Measurements from ENCODE around the gene ZNF107.

DNA sequence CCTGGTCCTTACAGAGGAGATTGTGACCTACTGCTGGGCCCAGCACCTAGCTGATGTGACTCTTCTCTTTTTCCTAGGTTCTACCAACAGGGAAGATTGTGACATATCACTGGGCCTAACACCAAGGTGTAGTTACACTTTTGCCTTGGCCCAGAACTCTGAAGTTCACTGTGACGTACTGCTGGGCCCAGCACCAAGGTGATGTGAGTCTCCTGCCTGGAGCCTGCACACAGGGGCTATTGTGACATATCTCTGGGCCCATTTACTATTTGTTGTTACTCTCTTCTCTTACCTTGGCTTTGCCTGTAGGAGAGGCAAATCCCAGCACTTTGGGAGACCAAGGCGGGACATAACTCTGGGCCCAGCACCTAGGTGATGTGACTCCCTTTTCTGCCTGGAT, 23.1 kb upstream of the ZNF107 start:
- TF ChIP-seq POLR2AphosphoS5 (IDR thresholded peaks at IDR 0.05) (no peak), POLR2A (IDR thresholded peaks at IDR 0.05) (no peak)
